ENCODE results near the gene KAT2A.

Gene KAT2A

GRCh38 chr17:42135151-42135550, 14.0 kb upstream of the KAT2A start:
- no peak for DNase-seq

GRCh38 chr17:42133461-42134041, 12.4 kb upstream of the KAT2A start:
- no peak for DNase-seq

DNA sequence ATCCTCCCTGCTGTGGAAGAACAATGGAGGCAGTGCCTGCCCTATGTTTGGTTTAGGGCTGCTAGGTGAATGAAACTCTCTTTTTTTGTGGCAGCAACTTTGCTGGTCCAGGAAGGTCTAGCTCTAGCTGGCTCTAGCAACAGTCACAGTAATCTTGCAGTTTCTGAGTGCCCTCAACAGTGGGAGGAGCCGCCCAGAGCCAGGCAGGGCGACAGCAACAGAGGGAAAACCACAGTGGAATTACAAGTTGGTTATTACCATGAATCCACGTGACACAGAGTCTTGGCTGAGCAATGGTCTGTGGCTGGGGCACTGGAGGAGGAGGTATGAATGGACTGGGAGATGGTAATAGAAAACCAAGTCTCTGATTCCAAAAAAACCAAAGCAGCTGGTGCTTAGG, 11.8 kb upstream of the KAT2A start:
- DNase-seq, result peak; percentile 88

GRCh38 chr17:42131981-42132432, 10.8 kb upstream of the KAT2A start:
- peak; percentile 56 for DNase-seq

DNA sequence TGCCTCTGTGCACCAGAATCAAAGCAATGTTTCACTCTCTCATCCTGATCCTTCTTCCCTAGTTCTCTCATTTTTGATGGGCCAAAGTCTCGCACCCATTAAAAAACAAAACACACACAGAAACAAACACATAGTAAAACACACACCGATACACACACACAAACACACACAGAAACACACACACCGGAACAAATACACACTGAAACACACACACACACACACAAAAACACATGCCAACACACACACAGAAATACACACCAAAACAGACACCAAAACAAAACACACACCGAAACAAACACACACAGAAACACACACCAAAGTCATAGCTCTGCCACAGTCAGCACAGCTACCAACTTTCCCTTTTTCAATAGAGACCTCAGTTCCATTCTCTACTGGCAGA, 10.1 kb upstream of the KAT2A start:
- no peak for DNase-seq

- DNase-seq, result no peak
These were observed 9.3 kb upstream of the KAT2A start for GRCh38 chr17:42130310-42130936.

DNA sequence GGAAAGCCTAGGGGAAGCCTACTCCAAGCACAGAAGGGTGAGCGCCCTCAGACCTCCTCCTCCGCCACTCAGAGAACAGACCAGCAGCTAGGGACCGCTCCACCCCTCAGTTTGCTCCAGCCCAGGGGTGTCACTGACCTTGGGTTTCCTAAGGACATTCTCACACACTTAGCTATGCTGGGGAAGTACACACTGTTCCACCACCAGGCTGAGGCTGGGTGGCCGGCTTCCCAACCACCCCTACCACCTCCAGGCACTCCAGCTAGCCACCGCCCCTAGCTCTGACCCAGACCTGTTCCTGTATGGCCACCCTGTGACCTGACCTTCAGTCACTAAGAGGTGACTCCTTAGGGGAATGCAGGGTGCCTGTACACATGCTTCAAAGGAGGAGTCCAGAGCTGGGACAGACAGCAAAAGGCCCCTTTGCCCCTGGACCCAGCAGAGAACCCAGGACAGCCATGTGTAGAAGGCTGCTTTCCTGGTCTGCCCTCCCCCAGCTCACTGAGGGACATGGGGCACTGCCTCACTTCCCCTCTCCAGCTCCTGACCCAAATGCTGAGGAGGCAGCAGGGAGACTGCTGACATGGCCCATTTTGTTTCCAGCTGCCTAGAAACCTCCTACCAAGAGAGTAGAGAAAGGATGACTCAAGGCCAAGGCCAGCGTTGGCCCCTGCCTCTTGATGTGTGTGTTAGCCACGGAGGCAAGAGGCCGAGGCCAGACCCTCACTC, 8.1 kb upstream of the KAT2A start:
- DNase-seq, result peak; percentile 68

DNA sequence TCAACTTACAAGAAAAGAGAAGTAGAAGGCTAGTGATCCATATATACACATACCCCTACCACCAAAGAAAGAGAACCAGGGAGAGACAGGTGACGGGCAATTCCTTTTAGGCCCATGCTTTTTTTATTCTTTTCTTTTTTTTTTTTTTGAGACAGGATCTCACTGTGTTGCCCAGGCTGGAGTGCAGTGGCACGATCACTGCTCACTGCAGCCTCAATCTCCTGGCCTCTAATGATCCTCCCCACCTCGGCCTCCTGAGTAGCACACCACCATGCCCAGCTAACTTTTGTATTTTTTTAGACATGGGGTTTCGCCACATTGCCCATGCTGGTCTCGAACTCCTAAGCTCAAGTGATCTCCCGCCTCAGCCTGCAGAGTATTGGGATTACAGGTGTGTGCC, 6.2 kb upstream of the KAT2A start:
- no peak for DNase-seq

GRCh38 chr17:42126836-42127235, 5.7 kb upstream of the KAT2A start:
- no peak for DNase-seq

GRCh38 chr17:42125565-42125964, 4.4 kb upstream of the KAT2A start:
- no peak for DNase-seq

DNA sequence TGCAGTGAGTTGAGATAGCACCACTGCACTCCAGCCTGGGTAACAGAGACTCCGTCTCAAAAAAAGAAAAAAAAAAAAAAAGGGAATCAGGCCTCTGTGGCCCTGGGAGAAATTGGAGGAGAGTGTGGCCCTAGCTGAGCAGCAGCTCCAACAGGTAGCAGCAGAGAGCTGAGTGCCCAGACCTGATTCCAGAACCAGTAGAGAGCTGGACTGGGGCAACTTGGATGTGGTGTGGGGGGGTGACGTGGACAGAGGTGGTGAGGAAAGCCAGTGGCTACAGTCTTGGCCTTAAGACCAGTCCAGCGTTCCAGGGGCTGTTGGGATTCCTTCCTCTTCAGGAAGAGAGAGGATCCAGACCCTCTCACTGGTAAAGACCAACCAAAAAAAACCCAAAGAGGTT, 3.1 kb upstream of the KAT2A start:
- no peak for DNase-seq

- DNase-seq, result no peak
These were observed 1.5 kb upstream of the KAT2A start, which contains the start of gene HSPB9 for GRCh38 chr17:42122371-42123303. Gene HSPB9 (plus strand): TSS chr17:42122804. CDS start chr17:42122851, 47 bp downstream.

GRCh38 chr17:42120161-42120769, 902 bp downstream of the KAT2A start:
- no peak for DNase-seq

DNA sequence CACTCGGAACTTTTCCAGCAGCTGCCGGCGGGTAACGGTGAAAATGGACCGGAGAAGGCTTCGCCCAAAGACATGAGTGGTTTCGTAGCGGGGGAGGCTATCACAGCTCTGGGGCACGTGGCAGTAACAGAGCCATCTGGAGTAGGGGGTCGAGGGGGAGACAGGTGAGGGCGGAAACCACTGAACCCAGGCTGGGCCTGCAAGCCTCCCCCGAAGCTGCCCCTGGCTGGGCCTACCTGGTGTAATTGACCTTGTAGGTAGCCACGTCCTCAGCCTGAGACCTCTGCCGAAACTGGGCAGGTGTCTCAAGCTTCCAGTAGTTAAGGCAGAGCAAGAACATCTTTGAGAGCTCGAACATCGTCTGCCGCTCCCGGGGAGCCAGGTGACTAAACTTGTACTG, 1.9 kb downstream of the KAT2A start:
- no peak for DNase-seq

DNA sequence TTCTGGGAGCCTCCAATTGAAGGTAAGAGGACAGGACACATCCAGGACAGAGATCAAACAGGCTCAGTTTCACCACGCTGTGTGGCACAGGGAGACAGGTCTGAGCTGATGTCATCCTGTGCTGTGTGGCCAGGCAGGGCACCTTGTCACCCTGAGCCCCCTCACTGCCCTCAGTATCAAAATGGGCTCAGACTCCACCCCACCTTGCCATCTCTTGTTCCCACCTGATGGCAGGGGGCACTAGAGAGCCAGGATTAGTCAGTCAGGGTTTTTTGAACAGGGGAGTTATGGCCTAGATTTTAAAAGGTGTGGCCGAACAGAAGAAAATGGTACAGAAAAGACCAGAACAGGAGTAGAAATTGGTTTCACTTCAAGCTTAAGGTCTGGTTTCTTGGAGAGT, 2.6 kb downstream of the KAT2A start:
- no peak for DNase-seq

- DNase-seq, result no peak
These were observed 3.0 kb downstream of the KAT2A start for GRCh38 chr17:42118126-42118510.

DNA sequence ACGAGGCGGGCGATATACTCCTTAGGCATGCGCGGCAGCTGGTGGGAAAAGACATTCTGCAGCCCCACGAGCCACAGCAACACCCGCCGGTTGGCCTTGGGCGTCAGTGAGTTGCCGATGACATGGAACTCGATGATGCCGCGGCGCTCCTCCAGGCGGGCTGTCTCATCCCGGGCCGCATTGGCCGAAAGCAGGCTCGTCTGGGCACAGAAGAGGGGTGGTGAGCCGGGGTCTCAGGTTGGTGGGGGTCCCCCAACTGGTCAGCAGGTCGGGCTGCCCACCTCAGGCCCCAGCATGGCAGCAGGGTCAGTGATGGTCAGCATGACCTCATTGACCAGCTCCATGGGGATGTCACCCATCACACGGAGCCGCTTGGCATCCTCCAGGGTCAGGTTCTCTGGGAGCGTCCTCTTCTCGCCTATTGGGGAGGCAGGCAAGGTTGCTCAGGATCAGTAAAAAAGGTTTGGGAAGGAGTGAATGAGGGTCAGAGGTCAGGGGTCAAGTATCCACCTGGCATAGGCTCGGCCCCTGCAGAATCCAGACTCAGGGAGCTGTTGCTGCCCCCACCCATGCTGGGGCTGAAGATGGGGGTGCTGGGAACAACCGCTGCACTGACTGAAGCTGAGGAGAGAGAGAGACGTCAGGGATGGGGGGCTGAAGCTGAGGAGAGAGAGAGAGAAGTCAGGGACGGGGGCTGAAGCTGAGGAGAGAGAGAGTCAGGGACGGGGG, 3.6 kb downstream of the KAT2A start:
- no peak for DNase-seq

GRCh38 chr17:42116705-42117396, 4.3 kb downstream of the KAT2A start:
- peak; percentile 87 for DNase-seq

GRCh38 chr17:42114118-42114517, 7.0 kb downstream of the KAT2A start:
- DNase-seq, result no peak

DNA sequence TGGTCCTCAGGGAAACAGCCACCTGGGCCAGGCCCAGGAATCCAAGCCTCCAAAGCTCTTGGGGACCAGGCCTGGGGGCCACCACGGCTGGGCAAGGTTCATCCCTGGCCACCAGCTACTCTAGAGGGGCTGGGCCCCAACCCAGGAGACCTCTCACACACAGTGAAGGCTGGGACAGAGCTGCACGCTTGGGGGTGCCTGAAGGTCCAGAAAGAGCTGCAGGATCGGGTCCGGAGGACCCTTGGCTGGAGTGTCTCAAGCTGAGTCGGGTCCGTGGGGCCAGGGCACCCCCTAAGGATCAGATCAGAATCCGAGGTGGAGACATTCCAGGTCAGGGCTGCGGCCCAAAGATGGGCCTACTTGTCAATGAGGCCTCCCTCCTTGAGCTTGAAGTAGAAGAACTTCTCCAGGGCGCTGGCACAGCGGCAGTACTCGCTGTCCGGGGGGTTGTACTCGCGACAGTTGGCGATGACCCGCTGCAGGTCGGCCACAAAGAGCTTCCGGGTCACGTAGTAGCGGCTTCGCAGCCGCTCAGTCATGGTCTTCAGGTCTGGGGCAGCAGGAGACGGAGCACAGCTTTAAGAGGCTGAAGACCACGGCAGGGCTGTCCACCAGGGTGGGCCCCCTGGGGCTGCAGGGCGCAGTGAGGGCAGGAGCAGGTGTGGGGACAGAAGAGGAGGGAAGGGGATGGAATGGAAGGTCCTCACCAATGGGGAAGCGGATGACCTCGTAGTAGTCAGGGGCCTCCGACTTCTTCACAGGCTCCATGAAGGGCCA, 7.7 kb downstream of the KAT2A start:
- no peak for DNase-seq
